ENCODE data around the gene ZFYVE21.

DNA sequence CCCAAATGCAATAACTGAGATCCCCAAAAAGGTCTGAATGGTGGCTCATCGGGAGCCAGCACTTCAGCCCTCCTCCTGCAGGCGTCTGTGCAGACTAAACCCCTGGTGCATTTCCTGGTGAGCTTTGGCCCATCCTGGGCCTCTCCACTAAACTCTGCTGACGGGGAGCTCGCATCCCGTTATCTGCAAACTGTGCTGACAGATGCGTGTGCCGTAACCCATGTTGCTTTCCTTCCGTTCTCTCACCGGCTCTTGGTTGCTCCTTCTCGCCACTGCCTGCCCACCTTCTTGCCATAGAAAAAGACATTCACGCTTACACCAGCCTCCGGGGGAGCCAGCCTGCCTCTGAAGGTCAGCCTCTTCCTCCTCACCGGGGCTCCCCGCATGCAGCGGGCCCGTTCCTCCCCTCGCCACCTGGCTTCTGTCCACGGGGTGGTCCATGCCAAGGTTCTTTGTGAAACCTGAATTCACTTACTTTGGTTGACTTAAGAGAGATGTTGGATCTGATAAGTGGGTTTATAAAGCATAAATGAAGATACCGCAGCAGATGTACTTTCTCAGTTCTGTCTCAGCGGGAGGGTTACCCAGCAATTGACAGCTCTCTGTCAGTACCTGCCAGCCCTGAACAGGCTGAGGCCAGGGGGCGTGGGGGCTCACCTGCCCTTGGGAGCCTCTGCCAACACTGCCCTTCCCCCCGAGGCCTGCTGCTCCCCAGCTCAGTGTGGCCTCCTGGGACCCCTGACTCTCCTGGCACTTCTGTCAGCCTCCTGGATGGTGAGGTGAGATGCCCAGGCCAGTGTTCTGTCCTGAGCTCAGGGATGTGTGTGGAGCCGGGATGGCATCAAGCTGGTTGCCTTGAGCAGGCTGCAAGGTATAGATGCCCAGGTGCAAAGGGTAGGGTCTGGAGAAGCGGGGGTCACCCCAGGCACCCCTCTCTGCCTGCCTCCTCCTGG lies 14.2 kb downstream of the ZFYVE21 start:
- TF ChIP-seq, protein P1, sequence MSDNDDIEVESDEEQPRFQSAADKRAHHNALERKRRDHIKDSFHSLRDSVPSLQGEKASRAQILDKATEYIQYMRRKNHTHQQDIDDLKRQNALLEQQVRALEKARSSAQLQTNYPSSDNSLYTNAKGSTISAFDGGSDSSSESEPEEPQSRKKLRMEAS (IDR thresholded peaks at IDR 0.05), result no peak
- TF ChIP-seq RNF2 (IDR thresholded peaks at IDR 0.05; ENCODE audit: borderline replicate concordance, low read depth) (no peak), POLR2A (IDR thresholded peaks at IDR 0.05; ENCODE audit: low read length) (no peak), KDM1A (IDR thresholded peaks at IDR 0.05; ENCODE audit: low read depth) (no peak), CHD2 (IDR thresholded peaks at IDR 0.05; ENCODE audit: low read length, partially characterized antibody) (no peak), JUNB (IDR thresholded peaks at IDR 0.05) (no peak), EP300 (IDR thresholded peaks at IDR 0.05) (no peak), JUN (IDR thresholded peaks at IDR 0.05) (no peak), HDAC2 (IDR thresholded peaks at IDR 0.05) (no peak), ESRRA (IDR thresholded peaks at IDR 0.05; ENCODE audit: borderline replicate concordance, low read length) (no peak), KDM5A (IDR thresholded peaks at IDR 0.05) (no peak), POLR2AphosphoS2 (conservative IDR thresholded peaks at IDR 0.05; ENCODE audit: low read length) (no peak), HOXB5 (CRISPR knock-in tag; IDR thresholded peaks at IDR 0.05) (no peak)
- TF ChIP-seq, protein P2, sequence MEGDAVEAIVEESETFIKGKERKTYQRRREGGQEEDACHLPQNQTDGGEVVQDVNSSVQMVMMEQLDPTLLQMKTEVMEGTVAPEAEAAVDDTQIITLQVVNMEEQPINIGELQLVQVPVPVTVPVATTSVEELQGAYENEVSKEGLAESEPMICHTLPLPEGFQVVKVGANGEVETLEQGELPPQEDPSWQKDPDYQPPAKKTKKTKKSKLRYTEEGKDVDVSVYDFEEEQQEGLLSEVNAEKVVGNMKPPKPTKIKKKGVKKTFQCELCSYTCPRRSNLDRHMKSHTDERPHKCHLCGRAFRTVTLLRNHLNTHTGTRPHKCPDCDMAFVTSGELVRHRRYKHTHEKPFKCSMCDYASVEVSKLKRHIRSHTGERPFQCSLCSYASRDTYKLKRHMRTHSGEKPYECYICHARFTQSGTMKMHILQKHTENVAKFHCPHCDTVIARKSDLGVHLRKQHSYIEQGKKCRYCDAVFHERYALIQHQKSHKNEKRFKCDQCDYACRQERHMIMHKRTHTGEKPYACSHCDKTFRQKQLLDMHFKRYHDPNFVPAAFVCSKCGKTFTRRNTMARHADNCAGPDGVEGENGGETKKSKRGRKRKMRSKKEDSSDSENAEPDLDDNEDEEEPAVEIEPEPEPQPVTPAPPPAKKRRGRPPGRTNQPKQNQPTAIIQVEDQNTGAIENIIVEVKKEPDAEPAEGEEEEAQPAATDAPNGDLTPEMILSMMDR (IDR thresholded peaks at IDR 0.05), result no peak

Data from A549 (cell line).